ENCODE data around the gene MTHFD1L. TPM values are rescaled to one million over a fixed set of nuclear protein-coding genes. Genes with fewer than 3 reads are reported as not detected.

The MTHFD1L gene
- polyA plus RNA-seq, 2 of the 4 experiments (the other 2 are of a cell fraction), result 27.2 to 63.2 TPM

- Histone ChIP-seq H3K4me1 (no peaks in the 10 kb centered on the region), H3K9me3 (no peaks in the 10 kb centered on the region), H3K4me3 (no peak overlapping the region), H3K4me2 (no peak overlapping the region), H3K27ac (no peak overlapping the region)
- TF ChIP-seq ELK1 (IDR thresholded peaks at IDR 0.05; ENCODE audit: low read depth, low read length), result no peak
- TF ChIP-seq CHD4 (IDR thresholded peaks at IDR 0.05; ENCODE audit: borderline replicate concordance), result no peak
- no peak for TF ChIP-seq NFE2L2 (conservative IDR thresholded peaks at IDR 0.05; ENCODE audit: low read length)
- TF ChIP-seq BHLHE40 (IDR thresholded peaks at IDR 0.05; ENCODE audit: low read depth, low read length), result no peak
- TF ChIP-seq HOXB13 (CRISPR knock-in tag; IDR thresholded peaks at IDR 0.05; ENCODE audit: low read depth), result no peak
- TF ChIP-seq TP53 (CRISPR knock-in tag; IDR thresholded peaks at IDR 0.05), result no peak
- TF ChIP-seq POLR2A (IDR thresholded peaks at IDR 0.05; ENCODE audit: low read length), result no peak
- no peak for TF ChIP-seq SMC3 (IDR thresholded peaks at IDR 0.05)
- TF ChIP-seq GATA3 (IDR thresholded peaks at IDR 0.05; ENCODE audit: borderline replicate concordance), result no peak
- no peak for TF ChIP-seq HOXA7 (CRISPR knock-in tag; IDR thresholded peaks at IDR 0.05)
- TF ChIP-seq JUN (IDR thresholded peaks at IDR 0.05), result no peak
- no peak for TF ChIP-seq JUNB (IDR thresholded peaks at IDR 0.05)
- no peak for TF ChIP-seq ZFP36 (IDR thresholded peaks at IDR 0.05; ENCODE audit: borderline replicate concordance, partially characterized antibody)
- TF ChIP-seq RAD21 (conservative IDR thresholded peaks at IDR 0.05 in 1 of 2, IDR thresholded peaks at IDR 0.05 in 1 of 2), result no peak
- TF ChIP-seq, protein P1, sequence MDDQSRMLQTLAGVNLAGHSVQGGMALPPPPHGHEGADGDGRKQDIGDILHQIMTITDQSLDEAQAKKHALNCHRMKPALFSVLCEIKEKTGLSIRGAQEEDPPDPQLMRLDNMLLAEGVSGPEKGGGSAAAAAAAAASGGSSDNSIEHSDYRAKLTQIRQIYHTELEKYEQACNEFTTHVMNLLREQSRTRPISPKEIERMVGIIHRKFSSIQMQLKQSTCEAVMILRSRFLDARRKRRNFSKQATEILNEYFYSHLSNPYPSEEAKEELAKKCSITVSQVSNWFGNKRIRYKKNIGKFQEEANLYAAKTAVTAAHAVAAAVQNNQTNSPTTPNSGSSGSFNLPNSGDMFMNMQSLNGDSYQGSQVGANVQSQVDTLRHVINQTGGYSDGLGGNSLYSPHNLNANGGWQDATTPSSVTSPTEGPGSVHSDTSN (IDR thresholded peaks at IDR 0.05), result no peak
- no peak for TF ChIP-seq FOSB (CRISPR knock-in tag; IDR thresholded peaks at IDR 0.05)
- TF ChIP-seq HOXB5 (CRISPR knock-in tag; IDR thresholded peaks at IDR 0.05), result no peak
- TF ChIP-seq REST (IDR thresholded peaks at IDR 0.05), result no peak
- no peak for TF ChIP-seq CTCF (IDR thresholded peaks at IDR 0.05)
- no peak for TF ChIP-seq PHF8 (IDR thresholded peaks at IDR 0.05; ENCODE audit: borderline replicate concordance, low read depth)
- FAIRE-seq, result no peak
- ATAC-seq, result no peak
- ChIA-PET CTCF (no interaction called here), POLR2A (no interaction called here)
- WGBS (ENCODE audit: missing lambda C conversion rate), result 71% methylated on average over 12 of the region's 12 CpGs
- DNase-seq (ENCODE audit: low read depth in 1 of 2, low spot score in 1 of 2), result no peak
Observed at GRCh38 chr6:151136141-151136755, 270.7 kb downstream of the MTHFD1L start.

GRCh38 chr6:151137542-151137941, 272.0 kb downstream of the MTHFD1L start:
- ATAC-seq (no peak), FAIRE-seq (no peak), DNase-seq (ENCODE audit: low read depth in 1 of 2, low spot score in 1 of 2) (no peak)
- Histone ChIP-seq H3K4me2 (no peak overlapping the region), H3K27ac (no peak overlapping the region), H3K4me1 (no peaks in the 10 kb centered on the region), H3K9me3 (no peaks in the 10 kb centered on the region), H3K4me3 (no peak overlapping the region)
- TF ChIP-seq, protein P1 (IDR thresholded peaks at IDR 0.05), result no peak
- TF ChIP-seq HOXB13 (CRISPR knock-in tag; IDR thresholded peaks at IDR 0.05; ENCODE audit: low read depth) (no peak), ZNF302 (CRISPR knock-in tag; IDR thresholded peaks at IDR 0.05) (no peak), CBX2 (IDR thresholded peaks at IDR 0.05; ENCODE audit: borderline replicate concordance, low read depth) (no peak), RFX5 (IDR thresholded peaks at IDR 0.05) (no peak), CHD4 (IDR thresholded peaks at IDR 0.05; ENCODE audit: borderline replicate concordance) (no peak), FOSL2 (IDR thresholded peaks at IDR 0.05) (no peak), FOSL2 (CRISPR knock-in tag; IDR thresholded peaks at IDR 0.05) (no peak), NPAS2 (CRISPR knock-in tag; IDR thresholded peaks at IDR 0.05; ENCODE audit: borderline replicate concordance) (no peak), FOSB (CRISPR knock-in tag; IDR thresholded peaks at IDR 0.05) (no peak)
- CTCF ChIA-PET, result no interaction called here
- 86% methylated on average over 6 of the region's 6 CpGs for WGBS (ENCODE audit: missing lambda C conversion rate)
- POLR2A ChIA-PET, result no interaction called here
